ENCODE results near the gene HK1.

HK1 gene

DNA sequence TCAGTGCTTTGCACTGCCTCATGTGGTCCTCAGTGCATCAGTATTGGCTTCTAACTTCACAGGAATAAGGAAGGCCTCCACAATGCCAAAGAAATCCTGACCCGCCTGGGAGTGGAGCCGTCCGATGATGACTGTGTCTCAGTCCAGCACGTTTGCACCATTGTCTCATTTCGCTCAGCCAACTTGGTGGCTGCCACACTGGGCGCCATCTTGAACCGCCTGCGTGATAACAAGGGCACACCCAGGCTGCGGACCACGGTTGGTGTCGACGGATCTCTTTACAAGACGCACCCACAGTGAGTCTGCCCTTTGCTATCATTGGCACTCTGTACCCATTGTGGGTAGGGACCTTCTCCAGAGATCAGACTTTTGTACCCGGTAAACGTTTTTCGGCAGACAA is 101.5 kb downstream of the HK1 start:
- FAIRE-seq = no peak

DNA sequence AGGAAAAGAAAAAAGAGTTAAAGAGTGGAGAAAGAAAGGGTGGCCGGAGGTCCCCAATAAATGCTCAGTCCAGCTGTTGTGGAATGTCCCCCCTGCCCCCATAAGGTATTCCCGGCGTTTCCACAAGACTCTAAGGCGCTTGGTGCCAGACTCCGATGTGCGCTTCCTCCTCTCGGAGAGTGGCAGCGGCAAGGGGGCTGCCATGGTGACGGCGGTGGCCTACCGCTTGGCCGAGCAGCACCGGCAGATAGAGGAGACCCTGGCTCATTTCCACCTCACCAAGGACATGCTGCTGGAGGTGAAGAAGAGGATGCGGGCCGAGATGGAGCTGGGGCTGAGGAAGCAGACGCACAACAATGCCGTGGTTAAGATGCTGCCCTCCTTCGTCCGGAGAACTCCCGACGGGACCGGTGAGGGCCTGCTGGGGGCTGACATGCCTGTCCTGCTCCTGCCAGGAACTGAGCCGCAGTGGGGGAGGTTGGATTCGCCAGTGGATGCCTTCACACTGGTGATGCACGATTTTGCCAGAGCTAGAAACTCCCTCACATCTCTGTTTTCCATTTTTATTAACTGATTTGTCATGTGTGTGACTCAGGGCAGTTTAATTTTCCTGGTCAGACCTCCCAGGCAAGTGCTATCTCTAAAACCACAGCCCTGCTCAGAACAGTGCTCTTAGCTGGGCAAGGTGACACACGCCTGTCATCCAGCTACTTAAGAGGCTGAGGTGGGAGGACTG is 104.3 kb downstream of the HK1 start:
- no peak for FAIRE-seq

DNA sequence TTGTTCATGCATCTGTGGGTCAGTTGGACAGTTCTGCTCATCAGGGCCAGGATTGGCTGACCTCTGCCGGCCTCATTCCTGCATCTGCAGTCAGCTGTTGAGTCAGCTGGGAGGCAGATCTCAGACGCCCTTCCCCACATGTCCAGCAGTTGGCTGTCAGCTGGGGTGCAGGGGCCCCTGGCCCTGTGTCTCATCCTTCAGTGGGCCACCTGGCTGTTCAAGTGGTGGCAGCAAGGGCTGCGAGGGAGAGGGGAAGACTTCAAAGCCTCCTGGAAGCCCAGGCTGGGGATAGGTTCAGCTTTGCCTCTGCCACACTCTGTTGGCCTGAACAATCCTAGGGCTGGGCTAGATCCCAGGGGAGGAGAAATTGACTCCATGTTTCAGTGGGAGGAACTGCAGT is 105.3 kb downstream of the HK1 start:
- FAIRE-seq = no peak

- no peak for FAIRE-seq
Measured at GRCh38 chr10:69384320-69384719, 106.0 kb downstream of the HK1 start.

GRCh38 chr10:69385454-69386350 is 107.4 kb downstream of the HK1 start:
- no peak for FAIRE-seq

GRCh38 chr10:69387500-69387899 is 109.2 kb downstream of the HK1 start:
- no peak for FAIRE-seq

- FAIRE-seq = no peak
Measured at GRCh38 chr10:69388488-69388887, 110.2 kb downstream of the HK1 start.

DNA sequence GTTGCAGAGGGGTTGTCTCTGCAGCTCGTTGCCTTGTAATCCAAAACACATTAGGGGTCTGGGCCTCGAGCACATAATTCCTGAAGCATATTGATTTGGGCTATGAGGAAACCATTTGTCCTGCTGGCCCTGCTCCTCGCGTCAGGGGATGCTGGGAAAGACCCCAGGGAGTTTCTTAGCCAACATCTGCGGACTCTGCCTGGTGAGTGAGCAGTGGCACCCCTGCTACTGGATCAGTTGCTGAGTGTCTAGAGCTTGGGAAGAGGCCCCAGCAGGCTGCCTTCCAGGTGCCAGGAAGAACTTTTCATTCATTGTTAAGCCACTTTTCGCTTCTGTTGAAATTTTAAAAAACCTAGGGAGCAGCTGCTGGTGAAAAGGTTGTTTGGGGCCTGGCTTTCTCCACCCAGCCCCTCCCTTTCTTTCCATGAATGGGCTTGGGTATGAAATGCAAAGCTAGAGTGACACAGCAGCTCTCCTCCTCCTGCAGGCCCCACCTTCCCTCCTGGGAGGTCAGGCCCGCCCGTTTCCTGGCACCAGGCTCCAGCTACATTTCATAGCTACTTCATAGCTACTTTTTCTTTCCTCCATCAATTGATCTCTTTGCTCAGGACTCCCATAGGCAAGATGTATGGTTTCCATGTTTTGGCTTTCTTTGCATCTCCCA is 111.7 kb downstream of the HK1 start:
- FAIRE-seq = no peak

- FAIRE-seq = no peak
Measured at GRCh38 chr10:69391158-69391557, 112.9 kb downstream of the HK1 start.

DNA sequence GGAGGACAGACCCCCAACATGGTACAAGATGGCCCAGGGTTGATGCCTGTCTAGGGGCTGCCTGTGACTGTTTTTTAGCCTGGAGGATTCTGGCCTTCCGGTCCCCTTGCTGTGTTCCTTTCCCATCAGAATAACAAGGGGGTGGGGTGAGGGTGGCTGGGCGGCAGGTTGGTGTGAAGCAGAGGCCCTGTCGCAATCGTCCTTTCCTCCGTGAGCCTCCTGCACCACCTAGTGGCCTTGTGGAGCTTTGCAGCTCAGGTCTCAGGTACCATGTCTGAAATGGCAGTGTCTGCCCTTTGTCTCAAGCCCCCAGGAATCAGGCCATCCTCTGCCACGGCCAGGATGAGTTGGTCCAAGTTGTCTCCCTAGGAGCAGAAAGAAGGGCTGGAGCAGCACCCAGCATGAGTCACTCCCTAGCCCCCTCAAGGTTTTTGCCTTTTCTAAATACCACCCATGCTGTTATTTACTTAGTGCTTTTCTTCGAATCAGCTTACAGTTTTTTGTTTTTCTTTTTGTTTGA is 114.2 kb downstream of the HK1 start:
- FAIRE-seq = no peak

GRCh38 chr10:69394020-69394419 is 115.7 kb downstream of the HK1 start:
- no peak for FAIRE-seq

GRCh38 chr10:69397972-69398371 is 119.7 kb downstream of the HK1 start:
- FAIRE-seq = no peak

- FAIRE-seq = no peak
Measured at GRCh38 chr10:69398466-69398865, 120.2 kb downstream of the HK1 start.

GRCh38 chr10:69400936-69401335 is 122.6 kb downstream of the HK1 start:
- no peak for FAIRE-seq

DNA sequence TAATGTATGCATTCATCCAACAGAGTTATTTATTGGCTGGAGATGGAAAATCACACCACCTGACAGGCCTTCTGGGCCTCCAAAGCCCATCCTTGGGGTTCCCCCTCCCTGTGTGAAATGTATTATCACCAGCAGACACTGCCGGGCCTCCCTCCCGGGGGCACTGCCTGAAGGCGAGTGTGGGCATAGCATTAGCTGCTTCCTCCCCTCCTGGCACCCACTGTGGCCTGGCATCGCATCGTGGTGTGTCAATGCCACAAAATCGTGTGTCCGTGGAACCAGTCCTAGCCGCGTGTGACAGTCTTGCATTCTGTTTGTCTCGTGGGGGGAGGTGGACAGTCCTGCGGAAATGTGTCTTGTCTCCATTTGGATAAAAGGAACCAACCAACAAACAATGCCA is 123.1 kb downstream of the HK1 start:
- FAIRE-seq = no peak

DNA sequence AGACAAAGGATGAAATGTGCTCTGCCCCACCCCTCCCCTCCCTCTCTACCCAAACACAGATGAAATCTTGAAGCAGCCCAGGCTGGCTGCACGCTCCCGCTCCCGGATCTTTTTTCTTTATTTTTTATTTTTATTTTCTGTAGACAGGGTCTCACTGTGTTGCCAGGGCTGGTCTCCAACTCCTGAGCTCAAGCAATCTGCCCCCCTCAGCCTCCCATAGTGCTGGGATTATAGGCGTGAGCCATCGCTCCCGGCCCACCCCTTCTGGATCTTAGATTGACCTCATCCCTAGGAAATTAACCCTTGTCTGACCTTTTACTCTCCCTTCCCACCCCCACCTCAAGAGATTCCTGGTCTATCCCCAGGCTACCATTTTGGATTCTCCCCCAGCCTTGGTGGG is 124.1 kb downstream of the HK1 start:
- no peak for FAIRE-seq

- FAIRE-seq = no peak
Measured at GRCh38 chr10:69403066-69403465, 124.8 kb downstream of the HK1 start.

DNA sequence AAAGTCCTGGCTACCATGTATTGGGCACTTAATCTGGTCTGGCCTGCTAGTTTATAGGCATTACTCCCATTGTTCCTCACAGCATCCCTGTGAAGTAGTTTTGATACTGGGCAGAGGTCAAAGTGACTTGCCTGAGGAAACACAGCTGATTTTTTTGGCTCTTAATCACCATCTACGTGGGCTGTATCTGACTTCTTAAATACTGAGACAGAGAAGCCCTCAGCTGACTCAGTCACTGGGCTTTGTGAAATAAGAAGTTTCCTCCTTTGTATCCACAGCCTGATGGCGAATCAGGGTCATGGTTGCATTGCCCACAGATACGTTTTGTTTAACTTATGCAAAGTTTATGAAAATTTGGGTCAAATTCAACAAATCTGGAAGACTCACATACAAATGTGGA is 125.2 kb downstream of the HK1 start:
- FAIRE-seq = no peak

DNA sequence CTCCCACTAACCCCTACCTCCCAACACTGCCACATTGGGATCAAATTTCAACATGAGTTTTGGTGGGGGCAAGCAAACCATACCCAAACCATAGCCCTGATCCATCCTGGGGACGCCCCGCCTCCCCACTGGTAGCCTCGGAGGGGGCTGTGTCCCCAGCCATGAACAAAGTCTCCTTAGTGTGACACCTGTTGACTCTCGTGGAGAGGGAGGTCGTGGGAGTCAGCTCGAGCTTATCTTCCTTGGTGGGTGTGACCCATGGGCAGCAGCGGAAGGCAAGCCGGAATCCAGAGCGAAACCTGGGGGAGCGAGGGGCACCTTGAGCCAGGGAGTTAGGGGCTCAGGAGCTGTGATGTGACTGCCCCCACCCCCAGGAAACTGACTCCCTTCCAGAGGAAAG is 126.5 kb downstream of the HK1 start:
- FAIRE-seq = no peak

DNA sequence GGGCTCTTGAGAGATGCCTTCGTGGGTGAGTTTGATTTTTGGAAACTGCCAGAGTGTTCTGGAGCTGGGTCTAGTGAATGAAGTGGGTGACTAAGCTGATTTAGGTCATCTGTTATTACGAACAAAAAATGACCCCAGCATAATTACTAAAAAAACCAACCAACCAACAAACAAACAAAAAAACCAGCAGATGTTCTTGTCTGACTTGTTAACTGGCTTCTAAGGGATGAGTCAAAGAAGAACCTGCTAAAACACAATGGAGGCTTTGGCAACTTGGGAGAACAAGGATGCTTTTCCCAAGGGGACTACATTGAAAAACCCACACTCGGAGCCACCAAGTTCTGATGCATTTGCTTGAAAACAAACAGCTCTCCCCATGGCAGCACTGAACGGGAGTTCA is 126.9 kb downstream of the HK1 start:
- FAIRE-seq = no peak

DNA sequence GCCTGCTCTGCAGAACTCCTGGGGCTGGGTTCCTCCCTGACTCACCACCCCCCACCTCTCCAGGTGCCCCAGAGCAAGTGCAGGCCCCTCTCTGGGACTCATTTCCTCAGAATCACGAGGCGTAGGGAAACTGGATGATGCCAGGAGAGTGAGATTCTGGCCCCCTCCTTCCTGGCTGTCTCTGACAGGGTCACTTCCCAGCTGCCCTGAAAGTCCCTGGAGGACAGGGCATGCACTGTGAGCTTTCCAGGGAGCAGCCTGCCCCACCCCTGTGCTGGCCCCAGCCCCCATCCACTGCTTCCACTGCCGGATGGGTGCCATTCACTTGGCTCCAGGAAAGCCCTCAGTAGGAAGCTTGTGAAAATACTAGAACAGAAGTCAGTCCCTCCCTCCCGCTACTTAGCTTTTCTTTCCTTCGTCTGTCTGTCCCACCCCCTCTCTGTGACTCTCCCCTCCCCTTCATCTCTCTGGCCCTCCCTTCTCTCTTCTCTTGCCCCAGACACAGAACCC is 128.1 kb downstream of the HK1 start:
- no peak for FAIRE-seq

DNA sequence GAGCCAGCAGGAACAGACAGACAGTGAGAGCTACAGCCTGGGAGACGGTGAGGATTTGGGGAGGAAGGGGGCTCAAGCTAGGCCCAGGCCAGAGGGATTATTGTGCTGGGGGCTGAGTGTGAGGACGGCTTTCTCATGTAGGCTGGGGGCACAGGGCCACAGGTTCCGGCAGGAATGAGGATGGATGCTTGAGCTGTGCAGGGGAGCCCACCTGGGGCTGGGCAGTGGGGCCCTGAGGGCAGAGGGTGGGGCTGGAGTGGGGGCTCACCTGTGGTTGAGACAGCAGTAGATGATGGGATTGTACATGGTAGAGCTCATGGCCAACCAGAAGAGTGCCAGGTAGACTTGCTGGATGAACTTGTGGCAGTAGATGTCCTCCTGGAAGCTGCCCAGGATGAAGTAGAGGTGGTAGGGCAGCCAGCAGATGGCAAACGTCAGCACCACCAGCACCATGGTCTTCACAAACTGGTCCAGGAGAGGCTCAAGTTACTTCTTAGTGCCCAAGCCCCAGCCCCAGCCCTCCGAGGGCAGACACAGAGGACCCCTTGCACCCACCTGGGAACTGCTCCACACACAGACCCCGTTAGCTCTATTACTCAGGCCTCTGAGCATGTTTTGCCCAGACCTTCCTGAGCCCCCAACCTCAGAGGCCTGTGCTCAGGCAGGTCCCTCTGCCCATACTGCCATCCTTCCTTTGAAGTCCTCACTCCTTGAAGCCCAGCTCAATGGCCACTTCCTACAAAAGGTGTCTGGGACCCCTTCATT is 128.7 kb downstream of the HK1 start:
- no peak for FAIRE-seq
